Measurements from ENCODE around the gene TPO.

DNA sequence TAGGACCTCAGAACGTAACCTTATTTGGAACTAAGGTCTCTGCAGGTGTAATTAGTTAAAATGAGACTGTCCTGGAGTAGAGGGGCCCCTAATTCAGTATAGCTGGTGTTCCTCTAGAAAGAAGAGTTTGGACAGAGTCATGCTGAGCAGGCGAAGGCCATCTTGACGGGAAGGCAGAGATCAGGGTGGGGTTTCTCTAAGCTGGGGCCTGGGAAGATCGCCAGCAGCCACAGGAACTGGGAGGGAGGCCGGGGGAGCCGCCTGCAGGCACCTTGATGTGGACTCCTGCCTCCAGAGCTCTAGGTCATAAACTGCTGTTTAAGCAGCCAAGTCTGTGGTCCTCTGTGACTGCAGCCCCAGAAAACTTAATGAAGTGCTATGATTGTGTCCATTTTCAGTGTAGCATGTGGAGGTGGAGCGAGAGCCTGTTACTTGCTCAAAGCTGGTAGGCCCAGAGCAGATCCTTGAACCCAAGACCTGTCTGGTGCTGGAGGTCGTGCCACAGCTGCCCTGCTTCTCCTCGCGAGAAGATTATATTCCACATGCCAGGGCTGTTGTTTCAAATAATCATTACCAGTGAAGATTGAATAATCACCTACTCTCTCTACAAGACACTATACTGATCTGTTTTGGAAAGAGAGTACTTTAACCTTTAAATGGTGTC, 105.7 kb downstream of the TPO start:
- TF ChIP-seq, protein P1, sequence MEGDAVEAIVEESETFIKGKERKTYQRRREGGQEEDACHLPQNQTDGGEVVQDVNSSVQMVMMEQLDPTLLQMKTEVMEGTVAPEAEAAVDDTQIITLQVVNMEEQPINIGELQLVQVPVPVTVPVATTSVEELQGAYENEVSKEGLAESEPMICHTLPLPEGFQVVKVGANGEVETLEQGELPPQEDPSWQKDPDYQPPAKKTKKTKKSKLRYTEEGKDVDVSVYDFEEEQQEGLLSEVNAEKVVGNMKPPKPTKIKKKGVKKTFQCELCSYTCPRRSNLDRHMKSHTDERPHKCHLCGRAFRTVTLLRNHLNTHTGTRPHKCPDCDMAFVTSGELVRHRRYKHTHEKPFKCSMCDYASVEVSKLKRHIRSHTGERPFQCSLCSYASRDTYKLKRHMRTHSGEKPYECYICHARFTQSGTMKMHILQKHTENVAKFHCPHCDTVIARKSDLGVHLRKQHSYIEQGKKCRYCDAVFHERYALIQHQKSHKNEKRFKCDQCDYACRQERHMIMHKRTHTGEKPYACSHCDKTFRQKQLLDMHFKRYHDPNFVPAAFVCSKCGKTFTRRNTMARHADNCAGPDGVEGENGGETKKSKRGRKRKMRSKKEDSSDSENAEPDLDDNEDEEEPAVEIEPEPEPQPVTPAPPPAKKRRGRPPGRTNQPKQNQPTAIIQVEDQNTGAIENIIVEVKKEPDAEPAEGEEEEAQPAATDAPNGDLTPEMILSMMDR (IDR thresholded peaks at IDR 0.05), result no peak
- TF ChIP-seq POLR2AphosphoS5 (IDR thresholded peaks at IDR 0.05), result no peak
